Neuronal stem cell (in vitro differentiated cells): ENCODE measurements around the gene KRT85.

Source experiments
- DNase-seq: peaks from one replicate; pipeline ENCODE4 v3.0.0-alpha.2; 2013; ENCODE audit warnings: low spot score
- H2AFZ ChIP-seq: one replicate; pipeline ENCODE4 v1.6.1; 2013; ENCODE audit warnings: mild to moderate bottlenecking, low read length, inconsistent platforms
- H2AK5ac ChIP-seq: 2 replicates; pipeline ENCODE4 v1.6.1; 2013; ENCODE audit warnings: low read depth, mild to moderate bottlenecking, inconsistent platforms, low read length, moderate library complexity, mixed read lengths
- H2BK120ac ChIP-seq: 2 replicates; pipeline ENCODE4 v1.6.1; 2013; ENCODE audit warnings: low read depth, mild to moderate bottlenecking, inconsistent platforms, low read length, moderate library complexity, mixed read lengths
- H2BK12ac ChIP-seq: one replicate; pipeline ENCODE4 v1.6.1; 2013; ENCODE audit warnings: low read length, inconsistent platforms
- H2BK15ac ChIP-seq: 2 replicates; pipeline ENCODE4 v1.6.1; 2013; ENCODE audit warnings: mild to moderate bottlenecking, low read length, inconsistent platforms, mixed read lengths
- H2BK5ac ChIP-seq: one replicate; pipeline ENCODE4 v1.6.1; 2013; ENCODE audit warnings: inconsistent platforms, mild to moderate bottlenecking, low read length, moderate library complexity
- H3K14ac ChIP-seq: one replicate; pipeline ENCODE4 v1.6.1; 2013; ENCODE audit warnings: low read length, inconsistent platforms
- H3K18ac ChIP-seq: 2 replicates; pipeline ENCODE4 v1.6.1; 2013; ENCODE audit warnings: low read length, inconsistent platforms
- H3K23ac ChIP-seq: 2 replicates; pipeline ENCODE4 v1.6.1; 2013; ENCODE audit warnings: low read depth, mild to moderate bottlenecking, mixed read lengths, low read length, inconsistent platforms; ENCODE audit not compliant: poor library complexity
- H3K27ac ChIP-seq: replicated peaks from 3 replicates; pipeline ENCODE4 v1.5.1; 2013; ENCODE audit warnings: low read length, inconsistent platforms
- H3K27me3 ChIP-seq, 3 experiments: 2 replicates each; pipeline ENCODE4 v1.6.1; 2013; ENCODE audit warnings: low read length in 3 of 3, mild to moderate bottlenecking in 2 of 3, inconsistent platforms in 1 of 3, low read depth in 1 of 3, mixed read lengths in 1 of 3, moderate library complexity in 1 of 3; ENCODE audit not compliant: control insufficient read depth in 3 of 3, insufficient read depth in 3 of 3
- H3K36me3 ChIP-seq, 2 donors: replicated peaks in 1 of 2; 2 replicates each; pipeline ENCODE4 v1.6.1; 2013; ENCODE audit warnings: low read length in 2 of 2; ENCODE audit not compliant: control insufficient read depth in 2 of 2, insufficient read depth in 2 of 2
- H3K4ac ChIP-seq: 2 replicates; pipeline ENCODE4 v1.6.1; 2013; ENCODE audit warnings: inconsistent platforms, mild to moderate bottlenecking, low read length, moderate library complexity
- H3K4me1 ChIP-seq, 2 donors: 1 replicate in 1 of 2; 2 replicates in 1 of 2; pipeline ENCODE4 v1.6.1; 2013; ENCODE audit warnings: low read length in 2 of 2, low read depth in 1 of 2; ENCODE audit not compliant: control insufficient read depth in 2 of 2, insufficient read depth in 1 of 2
- H3K4me2 ChIP-seq: one replicate; pipeline ENCODE4 v1.6.1; 2013; ENCODE audit warnings: mild to moderate bottlenecking, low read length, inconsistent platforms; ENCODE audit not compliant: insufficient read depth, poor library complexity, severe bottlenecking
- H3K4me3 ChIP-seq, 2 donors: 2 replicates each; pipeline ENCODE4 v1.5.1; 2013; ENCODE audit warnings: low read length in 2 of 2, mild to moderate bottlenecking in 2 of 2, inconsistent platforms in 1 of 2, moderate library complexity in 1 of 2
- H3K79me1 ChIP-seq: one replicate; pipeline ENCODE4 v1.6.1; 2013; ENCODE audit warnings: low read depth, mild to moderate bottlenecking, inconsistent platforms, low read length, moderate library complexity
- H3K9ac ChIP-seq: one replicate; pipeline ENCODE4 v1.6.1; 2013; ENCODE audit warnings: mild to moderate bottlenecking, low read depth, low read length, inconsistent platforms; ENCODE audit not compliant: poor library complexity
- H3K9me3 ChIP-seq, 2 donors: replicated peaks in 1 of 2; 2 replicates each; pipeline versions ENCODE3 to v1.6.1; 2013; ENCODE audit warnings: low read length in 2 of 2, mild to moderate bottlenecking in 2 of 2, inconsistent platforms in 1 of 2, low read depth in 1 of 2, mixed read lengths in 1 of 2, moderate library complexity in 1 of 2; ENCODE audit not compliant: control insufficient read depth in 2 of 2, insufficient read depth in 1 of 2
- H4K8ac ChIP-seq: one replicate; pipeline ENCODE4 v1.6.1; 2013; ENCODE audit warnings: low read depth, mild to moderate bottlenecking, inconsistent platforms, low read length, moderate library complexity
- H4K91ac ChIP-seq: one replicate; pipeline ENCODE4 v1.6.1; 2013; ENCODE audit warnings: low read length, low read depth, mild to moderate bottlenecking, inconsistent platforms; ENCODE audit not compliant: poor library complexity
- WGBS, 2 donors: extraction: QIAGEN DNeasy Blood & Tissue Kit; methylation state at CpG; one replicate each; pipeline ENCODE4 v1.1.7; 2013; ENCODE audit warnings: missing lambda C conversion rate in 2 of 2, mixed read lengths in 1 of 2; ENCODE audit not compliant: insufficient read length in 2 of 2, insufficient replicate concordance in 1 of 2; ENCODE audit errors: extremely low coverage in 2 of 2; 5-methylcytosine and 5-hydroxymethylcytosine counted together

The KRT85 gene

GRCh38 chr12:52400906-52401305 is 33.6 kb upstream of the KRT85 start:
- Histone ChIP-seq H3K36me3 (no peaks in the 10 kb centered on the region), H3K23ac (no peak overlapping the region)

DNA sequence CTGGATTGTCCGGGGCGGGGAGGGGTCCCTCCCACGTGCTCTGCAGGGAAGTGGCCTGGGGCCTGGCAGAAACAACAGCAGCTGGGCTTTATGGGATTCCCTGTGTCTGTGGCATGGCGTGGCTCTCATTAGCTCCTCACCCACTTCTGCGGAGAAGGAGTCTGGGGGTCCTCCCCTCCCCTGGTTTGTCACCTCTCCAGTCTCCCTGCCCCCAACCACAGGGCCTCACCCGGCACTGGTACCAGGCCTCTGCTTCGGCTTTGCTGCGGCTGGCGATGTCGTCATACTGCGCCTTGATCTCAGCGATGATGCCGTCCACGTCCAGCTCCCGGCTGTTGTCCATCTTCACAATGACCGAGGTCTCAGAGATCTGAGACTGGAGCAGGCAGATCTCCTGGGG is 32.5 kb upstream of the KRT85 start:
- Histone ChIP-seq H4K91ac (peak overlapping the region; percentile 16), H3K14ac (no peak overlapping the region), H3K79me1 (no peaks in the 10 kb centered on the region), H2BK5ac (peak overlapping the region; percentile 27), H3K4me1 (no peaks in the 10 kb centered on the region), H3K9me3 (peaks cover 0 to 2% of the 10 kb centered on the region in 2 donors), H3K36me3 (no peaks in the 10 kb centered on the region), H2BK15ac (no peak overlapping the region), H2AK5ac (no peak overlapping the region), H3K18ac (peak overlapping the region; percentile 76), H3K23ac (no peak overlapping the region), H4K8ac (no peak overlapping the region), H3K4me3 (no peak overlapping the region), H2BK12ac (no peak overlapping the region), H3K27ac (no peak overlapping the region), H2AFZ (no peak overlapping the region), H3K27me3 (peaks cover 0 to 2% (median 0%) of the 10 kb centered on the region in 3 experiments), H3K4ac (no peak overlapping the region), H3K9ac (peak overlapping the region; percentile 6), H2BK120ac (no peak overlapping the region), H3K4me2 (no peak overlapping the region)
- no peak for DNase-seq
- WGBS, 2 donors, result no CpG with 5 or more reads among the region's 16 CpGs

More at GRCh38 chr12:52400906-52401305, 33.6 kb upstream of the KRT85 start:
- H2BK12ac ChIP-seq, result no peak overlapping the region
- no peak overlapping the region for H2AK5ac ChIP-seq
- H3K79me1 ChIP-seq, result no peaks in the 10 kb centered on the region
- H3K9me3 ChIP-seq, result peaks cover 0 to 2% of the 10 kb centered on the region in 2 donors
- no peak overlapping the region for H2BK5ac ChIP-seq
- peak overlapping the region; percentile 7 for H3K18ac ChIP-seq
- no peak overlapping the region for H2AFZ ChIP-seq
- peaks cover 0 to 2% (median 0%) of the 10 kb centered on the region in 3 experiments for H3K27me3 ChIP-seq
- no CpG with 5 or more reads among the region's 9 CpGs for WGBS, 2 donors
- peak overlapping the region; percentile 24 for H3K9ac ChIP-seq
- DNase-seq, result no peak
- no peak overlapping the region for H4K91ac ChIP-seq
- H3K4me1 ChIP-seq, result no peaks in the 10 kb centered on the region
- no peak overlapping the region for H3K4me3 ChIP-seq
- H4K8ac ChIP-seq, result no peak overlapping the region
- H2BK15ac ChIP-seq, result no peak overlapping the region
- no peak overlapping the region for H3K4me2 ChIP-seq
- no peak overlapping the region for H3K14ac ChIP-seq
- H2BK120ac ChIP-seq, result no peak overlapping the region
- H3K4ac ChIP-seq, result no peak overlapping the region
- H3K27ac ChIP-seq, result no peak overlapping the region

GRCh38 chr12:52398176-52398575 is 30.9 kb upstream of the KRT85 start:
- no peak overlapping the region for H3K4me3 ChIP-seq
- H3K4me1 ChIP-seq, result no peaks in the 10 kb centered on the region
- peaks cover 0 to 2% (median 0%) of the 10 kb centered on the region in 3 experiments for H3K27me3 ChIP-seq
- H3K4ac ChIP-seq, result no peak overlapping the region
- H3K18ac ChIP-seq, result no peak overlapping the region
- H2BK120ac ChIP-seq, result no peak overlapping the region
- H3K79me1 ChIP-seq, result no peaks in the 10 kb centered on the region
- H3K9me3 ChIP-seq, result peaks cover 0 to 2% of the 10 kb centered on the region in 2 donors
- H3K4me2 ChIP-seq, result no peak overlapping the region
- no peak overlapping the region for H2AFZ ChIP-seq
- H2BK12ac ChIP-seq, result no peak overlapping the region
- H3K14ac ChIP-seq, result no peak overlapping the region
- no peak overlapping the region for H3K9ac ChIP-seq
- no peak overlapping the region for H4K8ac ChIP-seq
- DNase-seq, result no peak
- no peak overlapping the region for H3K27ac ChIP-seq
- H3K36me3 ChIP-seq, result no peaks in the 10 kb centered on the region
- H4K91ac ChIP-seq, result no peak overlapping the region
- no peak overlapping the region for H2BK5ac ChIP-seq
- WGBS, 2 donors, result no CpG with 5 or more reads among the region's 1 CpG
- no peak overlapping the region for H2BK15ac ChIP-seq
- no peak overlapping the region for H2AK5ac ChIP-seq
- H3K23ac ChIP-seq, result no peak overlapping the region

- peaks cover 0 to 2% of the 10 kb centered on the region in 2 donors for H3K9me3 ChIP-seq
- H3K4me2 ChIP-seq, result no peak overlapping the region
- no peak overlapping the region for H3K4ac ChIP-seq
- H4K8ac ChIP-seq, result no peak overlapping the region
- no peak overlapping the region for H4K91ac ChIP-seq
- WGBS, 2 donors, result no CpG with 5 or more reads among the region's 8 CpGs
- H3K79me1 ChIP-seq, result no peaks in the 10 kb centered on the region
- H3K27ac ChIP-seq, result no peak overlapping the region
- H3K27me3 ChIP-seq, result peaks cover 0 to 5% (median 2%) of the 10 kb centered on the region in 3 experiments
- H3K9ac ChIP-seq, result no peak overlapping the region
- no peak for DNase-seq
- H2AFZ ChIP-seq, result no peak overlapping the region
- H3K36me3 ChIP-seq, result no peaks in the 10 kb centered on the region
- H2BK15ac ChIP-seq, result no peak overlapping the region
- no peak overlapping the region for H2BK120ac ChIP-seq
- H3K18ac ChIP-seq, result no peak overlapping the region
- H3K23ac ChIP-seq, result peak overlapping the region; percentile 7
- no peak overlapping the region for H3K14ac ChIP-seq
- H2BK12ac ChIP-seq, result no peak overlapping the region
- H3K4me1 ChIP-seq, result no peaks in the 10 kb centered on the region
- no peak overlapping the region for H2BK5ac ChIP-seq
- no peak overlapping the region for H3K4me3 ChIP-seq
- H2AK5ac ChIP-seq, result no peak overlapping the region
Measured at GRCh38 chr12:52396656-52397055, 29.4 kb upstream of the KRT85 start.
